ENCODE data around the gene TPP2.

DNA sequence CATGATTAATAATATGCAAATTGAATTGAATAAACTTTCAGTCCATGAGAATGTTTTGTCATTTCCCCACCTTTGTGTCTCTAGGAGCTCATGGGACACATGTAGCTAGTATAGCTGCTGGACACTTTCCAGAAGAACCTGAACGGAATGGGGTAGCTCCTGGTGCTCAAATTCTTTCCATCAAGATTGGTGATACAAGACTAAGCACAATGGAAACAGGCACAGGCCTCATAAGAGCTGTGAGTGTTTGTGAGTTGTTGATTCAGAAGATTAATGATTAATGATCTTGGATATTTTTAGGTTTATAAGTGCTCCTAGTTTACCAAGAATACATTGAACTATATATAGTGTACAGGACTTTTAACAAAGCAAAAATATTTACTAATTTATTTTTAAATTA, 30.1 kb downstream of the TPP2 start:
- TF ChIP-seq, protein P1, sequence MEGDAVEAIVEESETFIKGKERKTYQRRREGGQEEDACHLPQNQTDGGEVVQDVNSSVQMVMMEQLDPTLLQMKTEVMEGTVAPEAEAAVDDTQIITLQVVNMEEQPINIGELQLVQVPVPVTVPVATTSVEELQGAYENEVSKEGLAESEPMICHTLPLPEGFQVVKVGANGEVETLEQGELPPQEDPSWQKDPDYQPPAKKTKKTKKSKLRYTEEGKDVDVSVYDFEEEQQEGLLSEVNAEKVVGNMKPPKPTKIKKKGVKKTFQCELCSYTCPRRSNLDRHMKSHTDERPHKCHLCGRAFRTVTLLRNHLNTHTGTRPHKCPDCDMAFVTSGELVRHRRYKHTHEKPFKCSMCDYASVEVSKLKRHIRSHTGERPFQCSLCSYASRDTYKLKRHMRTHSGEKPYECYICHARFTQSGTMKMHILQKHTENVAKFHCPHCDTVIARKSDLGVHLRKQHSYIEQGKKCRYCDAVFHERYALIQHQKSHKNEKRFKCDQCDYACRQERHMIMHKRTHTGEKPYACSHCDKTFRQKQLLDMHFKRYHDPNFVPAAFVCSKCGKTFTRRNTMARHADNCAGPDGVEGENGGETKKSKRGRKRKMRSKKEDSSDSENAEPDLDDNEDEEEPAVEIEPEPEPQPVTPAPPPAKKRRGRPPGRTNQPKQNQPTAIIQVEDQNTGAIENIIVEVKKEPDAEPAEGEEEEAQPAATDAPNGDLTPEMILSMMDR (IDR thresholded peaks at IDR 0.05) = no peak
- no peak for TF ChIP-seq POLR2A (IDR thresholded peaks at IDR 0.05)

Data from thyroid gland (tissue), 4 donors.